HepG2 (cell line): ENCODE results near the gene STARD5.

Experiments
- AGO2 ChIP-seq: fragments of 200-400 bp; formaldehyde crosslinking; optimal IDR thresholded peaks from 2 replicates; pipeline ENCODE3; 2017; ENCODE audit warnings: mild to moderate bottlenecking, low read depth, low read length, moderate library complexity
- ATF7 ChIP-seq, 2 experiments: fragments of 450-650 bp in 1 of 2; sonication (generic) in 1 of 2; formaldehyde crosslinking in 1 of 2; IDR thresholded peaks; 2 replicates each; pipeline versions ENCODE4 v1.4.0 to v1.6.1; 2016 to 2020; ENCODE audit warnings: antibody characterized with exemption in 1 of 2, mild to moderate bottlenecking in 1 of 2, missing genetic modification reagents in 1 of 2
- KLF15 ChIP-seq: sonication (generic); formaldehyde crosslinking; IDR thresholded peaks from 2 replicates; pipeline ENCODE4 v1.8.1; 2023; ENCODE audit warnings: borderline replicate concordance, mild to moderate bottlenecking, inconsistent platforms, missing genetic modification reagents, mixed read lengths
- MEF2D ChIP-seq: sonication (generic); formaldehyde crosslinking; IDR thresholded peaks from 2 replicates; pipeline ENCODE4 v1.5.1; 2020; ENCODE audit warnings: mild to moderate bottlenecking, missing genetic modification reagents
- PRPF4 ChIP-seq: fragments of 200-400 bp; formaldehyde crosslinking; IDR thresholded peaks from 2 replicates; pipeline ENCODE4 v1.6.1; 2016; ENCODE audit warnings: low read length, low read depth; ENCODE audit not compliant: poor library complexity, severe bottlenecking
- SRSF1 ChIP-seq: fragments of 200-400 bp; formaldehyde crosslinking; optimal IDR thresholded peaks from 2 replicates; pipeline ENCODE3; 2017; ENCODE audit warnings: mild to moderate bottlenecking, low read depth, low read length, moderate library complexity
- YY1 ChIP-seq: IDR thresholded peaks from 2 replicates; pipeline ENCODE4 v1.6.1; 2011; ENCODE audit warnings: low read length, low read depth, moderate library complexity, mild to moderate bottlenecking; ENCODE audit not compliant: insufficient read depth, insufficient replicate concordance
- TF ChIP-seq, protein P1 (sequence below): sonication (generic); formaldehyde crosslinking; IDR thresholded peaks from 2 replicates; pipeline ENCODE4 v1.4.0; 2020; ENCODE audit warnings: mild to moderate bottlenecking, missing genetic modification reagents
- TF ChIP-seq, protein P2 (sequence below): sonication (generic); formaldehyde crosslinking; IDR thresholded peaks from 2 replicates; pipeline ENCODE4 v1.5.0; 2020; ENCODE audit warnings: mild to moderate bottlenecking, missing genetic modification reagents, moderate library complexity
- TF ChIP-seq, protein P3 (sequence below): sonication (generic); formaldehyde crosslinking; IDR thresholded peaks from 2 replicates; pipeline ENCODE4 v1.4.0; 2020; ENCODE audit warnings: mild to moderate bottlenecking, missing genetic modification reagents
- TF ChIP-seq, protein P4 (sequence below): sonication (generic); formaldehyde crosslinking; IDR thresholded peaks from 2 replicates; pipeline ENCODE4 v1.4.0; 2020; ENCODE audit warnings: missing genetic modification reagents
- TF ChIP-seq, protein P5 (sequence below): sonication (generic); formaldehyde crosslinking; IDR thresholded peaks from 2 replicates; pipeline ENCODE4 v1.5.0; 2020; ENCODE audit warnings: missing genetic modification reagents

DNA sequence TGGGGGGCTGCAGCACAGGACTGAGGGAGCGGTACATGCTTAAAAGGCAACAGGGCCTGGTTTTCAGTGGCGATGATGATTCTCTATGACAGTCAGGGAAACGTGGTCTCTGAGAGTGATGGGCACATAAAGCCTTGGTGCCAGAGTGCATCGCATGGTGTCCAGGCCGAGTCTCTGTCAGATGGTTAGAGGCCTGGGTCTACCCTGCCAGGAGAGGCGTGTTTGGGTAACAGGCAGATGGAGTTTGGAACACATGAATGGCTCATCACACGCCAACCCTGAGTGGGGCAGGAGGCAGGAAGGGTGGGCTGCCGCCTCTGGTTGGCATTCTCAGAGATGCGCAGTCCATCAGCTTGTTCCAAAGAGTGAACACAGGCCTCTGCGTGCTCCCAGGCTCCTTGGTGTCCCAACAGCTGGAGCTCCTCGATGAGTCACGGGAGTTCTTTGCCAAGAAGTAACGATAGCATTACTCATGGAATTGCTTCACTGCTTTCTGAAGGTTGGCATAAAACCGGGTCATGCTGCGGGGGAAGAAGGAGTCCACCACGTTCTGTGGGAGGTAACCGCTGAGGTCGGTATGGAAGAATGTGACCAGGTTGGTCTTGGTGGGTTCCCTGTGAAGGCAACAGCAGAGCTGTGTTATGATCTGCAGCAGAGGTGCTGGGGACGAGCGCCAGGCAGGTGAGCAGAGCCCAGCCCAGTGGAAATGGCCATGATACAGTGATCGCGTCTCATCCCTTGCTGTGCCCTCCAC is 11.0 kb downstream of the STARD5 start:
- TF ChIP-seq YY1 (no peak), KLF15 (CRISPR knock-in tag) (no peak), PRPF4 (no peak), SRSF1 (no peak), MEF2D (CRISPR knock-in tag) (no peak), ATF7 (IDR thresholded peaks at IDR 0.05) (no peak), ATF7 (CRISPR knock-in tag; IDR thresholded peaks at IDR 0.05) (no peak), AGO2 (no peak)
- TF ChIP-seq, protein P1, sequence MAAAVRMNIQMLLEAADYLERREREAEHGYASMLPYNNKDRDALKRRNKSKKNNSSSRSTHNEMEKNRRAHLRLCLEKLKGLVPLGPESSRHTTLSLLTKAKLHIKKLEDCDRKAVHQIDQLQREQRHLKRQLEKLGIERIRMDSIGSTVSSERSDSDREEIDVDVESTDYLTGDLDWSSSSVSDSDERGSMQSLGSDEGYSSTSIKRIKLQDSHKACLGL (CRISPR knock-in tag): no peak
- TF ChIP-seq, protein P2, sequence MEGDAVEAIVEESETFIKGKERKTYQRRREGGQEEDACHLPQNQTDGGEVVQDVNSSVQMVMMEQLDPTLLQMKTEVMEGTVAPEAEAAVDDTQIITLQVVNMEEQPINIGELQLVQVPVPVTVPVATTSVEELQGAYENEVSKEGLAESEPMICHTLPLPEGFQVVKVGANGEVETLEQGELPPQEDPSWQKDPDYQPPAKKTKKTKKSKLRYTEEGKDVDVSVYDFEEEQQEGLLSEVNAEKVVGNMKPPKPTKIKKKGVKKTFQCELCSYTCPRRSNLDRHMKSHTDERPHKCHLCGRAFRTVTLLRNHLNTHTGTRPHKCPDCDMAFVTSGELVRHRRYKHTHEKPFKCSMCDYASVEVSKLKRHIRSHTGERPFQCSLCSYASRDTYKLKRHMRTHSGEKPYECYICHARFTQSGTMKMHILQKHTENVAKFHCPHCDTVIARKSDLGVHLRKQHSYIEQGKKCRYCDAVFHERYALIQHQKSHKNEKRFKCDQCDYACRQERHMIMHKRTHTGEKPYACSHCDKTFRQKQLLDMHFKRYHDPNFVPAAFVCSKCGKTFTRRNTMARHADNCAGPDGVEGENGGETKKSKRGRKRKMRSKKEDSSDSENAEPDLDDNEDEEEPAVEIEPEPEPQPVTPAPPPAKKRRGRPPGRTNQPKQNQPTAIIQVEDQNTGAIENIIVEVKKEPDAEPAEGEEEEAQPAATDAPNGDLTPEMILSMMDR (CRISPR knock-in tag): no peak
- TF ChIP-seq, protein P3, sequence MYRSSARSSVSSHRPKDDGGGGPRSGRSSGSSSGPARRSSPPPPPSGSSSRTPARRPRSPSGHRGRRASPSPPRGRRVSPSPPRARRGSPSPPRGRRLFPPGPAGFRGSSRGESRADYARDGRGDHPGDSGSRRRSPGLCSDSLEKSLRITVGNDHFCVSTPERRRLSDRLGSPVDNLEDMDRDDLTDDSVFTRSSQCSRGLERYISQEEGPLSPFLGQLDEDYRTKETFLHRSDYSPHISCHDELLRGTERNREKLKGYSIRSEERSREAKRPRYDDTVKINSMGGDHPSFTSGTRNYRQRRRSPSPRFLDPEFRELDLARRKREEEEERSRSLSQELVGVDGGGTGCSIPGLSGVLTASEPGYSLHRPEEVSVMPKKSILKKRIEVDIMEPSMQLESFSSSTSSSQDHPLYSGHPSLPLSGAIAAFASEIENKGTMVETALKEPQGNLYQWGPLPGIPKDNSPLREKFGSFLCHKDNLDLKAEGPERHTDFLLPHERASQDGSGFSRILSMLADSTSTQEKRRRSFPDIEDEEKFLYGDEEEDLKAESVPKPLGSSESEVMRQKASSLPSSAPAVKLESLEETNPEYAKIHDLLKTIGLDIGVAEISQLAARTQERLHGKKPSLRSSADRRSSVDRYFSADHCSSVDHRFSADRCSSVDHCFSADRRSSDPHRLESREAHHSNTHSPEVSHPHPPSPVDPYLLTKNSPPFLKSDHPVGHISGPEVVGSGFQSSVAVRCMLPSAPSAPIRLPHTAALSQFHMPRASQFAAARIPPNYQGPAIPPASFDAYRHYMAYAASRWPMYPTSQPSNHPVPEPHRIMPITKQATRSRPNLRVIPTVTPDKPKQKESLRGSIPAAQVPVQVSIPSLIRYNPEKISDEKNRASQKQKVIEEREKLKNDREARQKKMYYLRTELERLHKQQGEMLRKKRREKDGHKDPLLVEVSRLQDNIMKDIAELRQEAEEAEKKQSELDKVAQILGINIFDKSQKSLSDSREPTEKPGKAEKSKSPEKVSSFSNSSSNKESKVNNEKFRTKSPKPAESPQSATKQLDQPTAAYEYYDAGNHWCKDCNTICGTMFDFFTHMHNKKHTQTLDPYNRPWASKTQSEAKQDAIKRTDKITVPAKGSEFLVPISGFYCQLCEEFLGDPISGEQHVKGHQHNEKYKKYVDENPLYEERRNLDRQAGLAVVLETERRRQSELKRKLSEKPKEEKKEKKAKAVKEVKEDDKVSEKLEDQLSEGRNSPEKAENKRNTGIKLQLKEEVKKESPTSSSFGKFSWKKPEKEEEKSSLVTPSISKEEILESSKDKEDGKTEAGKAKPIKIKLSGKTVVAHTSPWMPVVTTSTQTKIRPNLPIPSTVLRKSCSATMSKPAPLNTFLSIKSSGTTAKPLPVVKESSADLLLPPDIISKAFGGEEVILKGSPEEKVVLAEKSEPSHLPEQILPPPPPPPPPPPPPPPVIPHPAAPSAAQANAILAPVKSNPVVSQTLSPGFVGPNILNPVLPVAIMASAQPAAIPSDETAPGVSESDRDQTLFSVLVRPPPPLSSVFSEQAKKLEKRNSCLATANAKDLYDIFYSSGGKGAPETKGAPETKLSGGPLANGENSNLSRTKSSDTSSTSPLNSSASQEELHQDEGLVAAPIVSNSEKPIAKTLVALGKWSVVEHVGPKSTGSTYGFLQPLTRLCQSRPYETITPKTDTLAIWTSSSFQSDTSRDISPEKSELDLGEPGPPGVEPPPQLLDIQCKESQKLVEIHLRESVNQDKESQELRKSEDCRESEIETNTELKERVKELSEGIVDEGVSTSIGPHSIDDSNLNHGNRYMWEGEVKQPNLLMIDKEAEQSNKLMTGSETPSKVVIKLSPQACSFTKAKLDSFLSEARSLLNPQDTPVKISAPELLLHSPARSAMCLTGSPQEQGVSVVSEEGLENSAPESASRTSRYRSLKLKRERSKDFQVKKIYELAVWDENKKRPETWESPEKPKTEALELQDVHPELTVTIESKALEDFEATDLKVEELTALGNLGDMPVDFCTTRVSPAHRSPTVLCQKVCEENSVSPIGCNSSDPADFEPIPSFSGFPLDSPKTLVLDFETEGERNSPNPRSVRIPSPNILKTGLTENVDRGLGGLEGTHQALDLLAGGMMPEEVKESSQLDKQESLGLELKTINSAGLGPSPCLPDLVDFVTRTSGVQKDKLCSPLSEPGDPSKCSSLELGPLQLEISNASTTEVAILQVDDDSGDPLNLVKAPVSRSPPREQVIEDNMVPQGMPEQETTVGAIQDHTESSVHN (CRISPR knock-in tag): no peak
- TF ChIP-seq, protein P4, sequence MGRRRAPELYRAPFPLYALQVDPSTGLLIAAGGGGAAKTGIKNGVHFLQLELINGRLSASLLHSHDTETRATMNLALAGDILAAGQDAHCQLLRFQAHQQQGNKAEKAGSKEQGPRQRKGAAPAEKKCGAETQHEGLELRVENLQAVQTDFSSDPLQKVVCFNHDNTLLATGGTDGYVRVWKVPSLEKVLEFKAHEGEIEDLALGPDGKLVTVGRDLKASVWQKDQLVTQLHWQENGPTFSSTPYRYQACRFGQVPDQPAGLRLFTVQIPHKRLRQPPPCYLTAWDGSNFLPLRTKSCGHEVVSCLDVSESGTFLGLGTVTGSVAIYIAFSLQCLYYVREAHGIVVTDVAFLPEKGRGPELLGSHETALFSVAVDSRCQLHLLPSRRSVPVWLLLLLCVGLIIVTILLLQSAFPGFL (CRISPR knock-in tag): no peak
- TF ChIP-seq, protein P5, sequence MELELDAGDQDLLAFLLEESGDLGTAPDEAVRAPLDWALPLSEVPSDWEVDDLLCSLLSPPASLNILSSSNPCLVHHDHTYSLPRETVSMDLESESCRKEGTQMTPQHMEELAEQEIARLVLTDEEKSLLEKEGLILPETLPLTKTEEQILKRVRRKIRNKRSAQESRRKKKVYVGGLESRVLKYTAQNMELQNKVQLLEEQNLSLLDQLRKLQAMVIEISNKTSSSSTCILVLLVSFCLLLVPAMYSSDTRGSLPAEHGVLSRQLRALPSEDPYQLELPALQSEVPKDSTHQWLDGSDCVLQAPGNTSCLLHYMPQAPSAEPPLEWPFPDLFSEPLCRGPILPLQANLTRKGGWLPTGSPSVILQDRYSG: no peak
